DMS 273 (cell line): ENCODE data around the gene APOB.

Experiments used
- DNase-seq: peaks from one replicate; lab custom pipeline; 2025; ENCODE audit not compliant: unreplicated experiment; lab: John Stamatoyannopoulos, UW

Gene APOB

GRCh38 chr2:21005700-21006422, 38.0 kb downstream of the APOB start:
- no peak for DNase-seq

DNA sequence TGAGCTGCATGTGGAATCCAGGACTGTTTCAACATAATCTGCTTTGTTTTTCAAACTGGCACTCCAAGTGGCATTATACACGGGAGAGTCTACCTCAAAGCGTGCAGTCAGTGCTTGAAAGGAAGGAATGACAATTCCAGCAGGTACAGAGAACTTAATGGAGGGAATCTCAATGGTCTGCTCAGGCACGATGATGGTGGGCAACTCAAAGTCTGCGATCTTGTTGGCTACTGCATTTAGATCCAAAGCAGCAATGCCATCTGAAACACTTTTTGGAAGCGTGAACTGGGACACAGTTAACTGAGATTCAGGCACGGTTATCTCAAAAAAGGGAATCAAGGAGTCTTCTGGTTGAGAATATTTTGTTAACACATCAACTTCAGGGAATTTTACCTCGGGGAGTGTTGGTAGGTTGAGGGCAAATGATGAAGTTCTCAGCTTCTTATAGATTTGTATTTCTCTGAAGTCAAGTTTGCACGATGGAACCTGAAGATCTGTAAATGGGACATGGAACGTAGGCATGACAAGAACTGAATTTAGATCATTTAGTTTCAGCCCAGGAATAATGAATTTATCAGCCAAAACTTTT, 38.7 kb downstream of the APOB start:
- DNase-seq, result no peak

DNA sequence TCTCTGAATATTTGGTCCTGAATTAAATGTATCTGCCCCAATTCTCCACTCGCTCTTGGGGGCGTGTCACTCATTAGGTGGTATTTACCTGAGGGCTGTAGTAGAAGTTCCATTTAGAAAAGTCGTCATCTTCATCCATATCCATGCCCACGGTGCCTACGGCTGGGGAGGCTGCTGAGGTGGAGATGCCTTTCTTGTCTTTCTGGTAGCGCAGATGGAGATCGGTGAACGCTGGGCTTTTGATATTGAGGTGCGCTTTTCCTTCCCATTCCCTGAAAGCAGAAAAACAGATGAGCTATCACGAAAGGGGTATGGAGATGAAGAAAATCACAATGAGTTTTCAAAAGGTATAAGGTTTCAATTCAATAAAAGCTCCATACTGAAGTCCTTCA, 39.7 kb downstream of the APOB start:
- no peak for DNase-seq

DNA sequence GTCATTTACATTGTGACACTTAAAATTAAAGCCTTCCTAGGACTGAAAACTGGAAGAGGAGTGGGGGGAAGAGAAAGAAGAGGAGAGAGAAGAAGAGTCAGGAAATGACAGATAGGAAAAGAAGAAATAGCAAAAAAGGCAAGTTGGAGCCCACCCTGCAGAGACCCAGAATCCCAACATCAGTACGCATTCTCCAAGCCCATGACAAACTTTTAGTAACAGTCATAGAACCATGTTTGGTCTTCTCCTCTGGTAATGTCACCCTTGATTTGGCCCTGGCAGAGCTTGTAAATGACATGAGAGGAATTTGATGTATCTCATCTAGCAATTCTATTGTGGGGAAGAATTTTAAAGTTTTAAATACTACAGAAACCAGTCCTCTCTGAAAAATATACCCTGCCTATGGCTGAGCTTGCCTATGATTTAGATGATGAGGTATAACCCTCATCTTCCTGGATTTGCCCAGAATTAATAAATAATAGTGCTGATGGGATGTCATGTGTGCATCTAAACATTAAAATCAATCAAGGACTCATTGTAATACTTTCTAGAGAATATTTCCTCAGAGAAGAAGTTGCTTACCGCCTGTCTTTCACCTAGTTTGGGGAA, 40.2 kb downstream of the APOB start:
- DNase-seq, result no peak

DNA sequence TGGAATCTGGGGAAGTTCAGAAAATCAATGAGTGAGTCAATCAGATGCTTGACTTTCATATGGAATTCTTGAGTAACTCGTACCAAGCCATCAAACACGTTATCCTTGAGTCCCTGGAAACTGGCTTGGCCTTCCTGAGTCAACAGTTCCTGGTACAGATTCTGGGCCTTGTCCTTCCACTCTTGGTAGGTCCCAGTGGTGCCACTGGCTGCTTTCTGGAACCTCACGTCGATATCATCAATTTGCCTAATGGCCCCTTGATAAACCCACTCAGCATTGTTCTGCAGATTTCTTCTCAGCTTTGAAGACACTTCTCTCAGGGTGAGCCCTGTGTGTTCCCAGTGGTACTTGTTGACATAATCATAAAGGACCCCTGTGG, 41.1 kb downstream of the APOB start:
- no peak for DNase-seq

GRCh38 chr2:21001988-21002813, 41.7 kb downstream of the APOB start:
- DNase-seq, result no peak

- DNase-seq, result no peak
Measured at GRCh38 chr2:21001225-21001946, 42.5 kb downstream of the APOB start.

- DNase-seq, result peak; percentile 13
Measured at GRCh38 chr2:20999906-21000645, 43.8 kb downstream of the APOB start.

DNA sequence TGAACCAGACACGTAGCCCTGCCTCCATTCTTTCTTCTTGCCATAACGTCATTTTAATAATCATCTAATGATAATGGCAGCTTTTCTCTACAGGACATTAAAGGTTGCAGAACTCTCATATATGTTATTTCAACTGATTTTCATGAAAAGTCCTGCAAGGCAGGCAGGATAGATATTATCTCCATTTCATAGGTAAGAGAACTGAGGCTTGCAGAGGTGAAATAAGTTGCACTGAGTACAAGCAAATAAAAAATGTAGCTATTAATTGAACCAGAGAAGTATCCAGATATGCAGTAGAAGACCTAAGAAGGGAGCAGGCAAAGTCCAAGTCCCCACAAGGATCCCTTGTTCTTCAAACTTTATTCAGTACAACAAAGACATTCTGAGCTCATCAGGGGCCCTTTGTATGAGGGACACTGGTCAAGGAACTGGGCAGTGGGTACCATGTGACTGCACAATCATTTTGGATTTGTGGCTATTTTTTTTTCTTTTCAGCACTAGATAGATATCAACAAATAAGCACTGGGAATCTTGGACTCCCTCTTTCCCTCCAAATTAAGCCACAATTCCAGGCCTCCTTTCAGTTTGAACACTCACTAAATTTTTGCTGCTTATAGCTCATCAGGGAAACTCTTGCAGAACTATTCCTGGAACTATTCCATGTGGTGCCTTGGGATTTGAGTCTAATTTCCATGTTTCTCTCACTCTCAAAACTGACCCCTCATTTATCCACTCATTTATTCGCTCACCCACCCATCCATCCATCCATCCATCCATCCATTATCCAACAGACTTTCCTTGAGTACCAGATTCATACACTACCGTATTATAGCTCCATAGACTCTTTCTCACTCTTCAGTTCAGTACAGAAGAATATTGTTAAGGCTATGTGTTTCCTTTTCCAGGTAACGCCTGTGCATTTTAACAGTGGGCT, 44.6 kb downstream of the APOB start:
- DNase-seq, result no peak

- DNase-seq, result no peak
Measured at GRCh38 chr2:20997953-20998722, 45.7 kb downstream of the APOB start.

GRCh38 chr2:20994130-20994529, 49.7 kb downstream of the APOB start:
- DNase-seq, result no peak

- no peak for DNase-seq
Measured at GRCh38 chr2:20992201-20992711, 51.6 kb downstream of the APOB start.

DNA sequence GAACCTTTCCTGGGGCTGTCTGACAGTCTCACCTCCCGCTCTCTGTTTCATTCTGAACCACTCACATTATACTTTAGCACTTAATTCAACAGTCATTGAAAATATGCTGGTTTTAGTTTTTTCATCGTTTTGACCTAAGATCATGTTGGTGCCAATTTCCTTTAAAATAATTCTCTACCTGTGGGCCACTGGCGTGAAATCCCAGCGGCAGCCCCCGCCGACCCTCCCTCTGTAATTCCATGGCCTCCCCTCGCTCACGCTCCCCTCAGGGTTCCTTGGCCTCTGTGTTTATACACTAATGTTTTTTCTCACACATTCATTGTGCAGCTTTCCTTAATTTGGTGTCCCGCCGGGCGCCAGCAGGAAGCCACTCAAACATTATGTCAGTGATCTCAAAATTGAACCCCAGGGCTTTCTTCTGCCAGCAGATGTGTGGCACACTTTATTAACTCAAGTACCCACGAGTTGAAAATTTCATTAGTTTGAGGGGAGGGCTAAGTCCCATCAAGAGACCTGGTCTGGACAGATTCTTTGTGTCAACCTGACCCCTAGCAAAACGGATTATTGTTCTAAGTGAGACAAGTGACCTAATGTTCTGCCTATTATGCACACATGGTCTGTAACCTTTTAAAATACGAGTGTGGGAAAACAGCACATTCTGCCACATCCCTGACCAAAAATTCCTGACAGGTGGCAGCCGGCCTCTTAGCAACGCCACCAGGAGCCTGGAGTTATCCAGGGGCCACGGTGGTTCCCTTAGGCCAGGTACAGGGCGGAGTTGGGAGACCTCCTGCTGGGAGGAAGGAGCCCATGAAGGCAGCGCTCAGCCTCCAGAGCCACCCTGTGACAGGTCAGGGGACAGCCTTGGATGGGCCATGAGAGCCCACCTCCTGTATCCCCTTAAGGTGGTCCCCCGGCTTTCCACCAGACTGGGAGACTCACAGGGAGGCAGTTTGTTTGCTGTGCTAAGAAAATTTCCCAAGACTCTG, 53.1 kb downstream of the APOB start:
- DNase-seq, result no peak

GRCh38 chr2:20989404-20989803, 54.5 kb downstream of the APOB start:
- no peak for DNase-seq

DNA sequence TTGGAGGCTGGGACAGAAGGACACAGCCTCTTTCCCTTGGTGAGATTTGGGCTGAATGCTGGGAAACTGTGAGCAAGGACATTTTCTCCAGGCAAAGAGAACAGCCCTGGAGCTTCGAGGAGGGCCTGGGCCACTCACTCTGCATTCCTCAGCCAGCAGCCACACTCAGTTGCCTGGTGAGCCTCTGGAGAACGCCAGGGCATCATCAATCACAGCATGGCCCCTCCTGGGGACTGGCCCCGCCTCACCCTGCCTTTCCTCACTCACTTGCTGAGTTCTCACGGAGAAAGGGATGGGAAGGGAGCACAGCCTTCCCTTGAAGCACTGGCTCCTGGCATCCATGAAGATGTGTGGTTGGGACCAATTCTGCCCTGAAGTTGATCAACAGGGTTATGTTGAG, 55.0 kb downstream of the APOB start:
- no peak for DNase-seq

DNA sequence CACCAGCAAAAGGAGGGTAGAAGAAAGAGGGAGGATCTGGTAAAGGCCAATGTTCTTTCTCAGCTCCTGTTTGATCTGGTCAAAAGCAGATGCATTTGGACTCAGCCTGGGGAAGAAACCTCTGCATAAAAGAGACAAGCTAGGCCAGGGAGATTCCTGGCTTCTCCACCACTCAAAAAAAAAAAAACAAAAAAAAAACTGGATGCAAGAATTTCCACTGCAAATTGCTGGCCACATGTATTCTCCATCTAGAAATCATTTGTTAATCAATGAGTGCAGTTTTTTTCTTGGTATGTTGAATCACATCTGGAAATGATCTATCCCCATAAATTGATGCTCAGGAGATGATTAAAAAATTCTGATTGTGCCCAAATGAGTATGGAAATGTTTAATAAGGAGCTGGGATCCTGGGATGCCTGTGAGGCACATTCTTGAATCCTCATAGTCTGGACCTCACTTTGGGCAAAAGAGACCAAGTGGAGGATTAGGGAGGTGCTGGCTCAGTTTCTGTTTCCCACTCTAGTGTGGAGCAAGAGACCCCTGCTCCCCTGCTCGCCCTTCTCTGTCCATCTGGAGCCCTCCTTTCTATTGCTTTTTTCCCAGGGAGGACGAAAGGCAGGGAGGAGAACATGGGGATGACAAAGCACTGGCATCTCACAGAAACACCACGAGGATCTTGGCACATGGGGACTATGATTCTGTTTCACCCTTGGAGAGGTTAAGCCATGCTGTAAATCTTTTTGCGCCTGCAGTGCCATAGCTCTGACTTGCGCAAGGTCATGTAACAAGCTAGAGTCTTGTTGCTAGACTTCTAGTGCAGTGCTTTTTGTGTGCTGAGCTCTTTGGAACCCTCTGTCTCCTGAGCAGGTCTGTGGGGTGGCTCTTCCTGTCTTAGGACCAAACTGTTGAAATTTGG, 57.6 kb downstream of the APOB start:
- DNase-seq, result no peak
